Endothelial cell of umbilical vein (primary cell): Measurements from ENCODE around the gene KCTD19.

Experiments
- EZH2 ChIP-seq: IDR thresholded peaks from 2 replicates; pipeline ENCODE4 v1.6.1; 2012; ENCODE audit warnings: borderline replicate concordance, low read depth, mild to moderate bottlenecking, moderate library complexity, low read length, inconsistent platforms; ENCODE audit not compliant: severe bottlenecking
- POLR2A ChIP-seq: IDR thresholded peaks from 2 replicates; pipeline ENCODE4 v1.6.1; 2012; ENCODE audit warnings: low read depth, mild to moderate bottlenecking, control low read depth, low read length
- TF ChIP-seq, protein P1 (sequence below), 2 donors: IDR thresholded peaks; 1 replicate in 1 of 2; 2 replicates in 1 of 2; pipeline ENCODE4 v1.5.1; 2011; ENCODE audit warnings: low read length in 2 of 2, mild to moderate bottlenecking in 2 of 2, moderate library complexity in 2 of 2, control low read depth in 1 of 2, inconsistent platforms in 1 of 2, low read depth in 1 of 2; ENCODE audit not compliant: insufficient read depth in 1 of 2; ENCODE audit errors: extremely low read depth in 1 of 2
- TF ChIP-seq, protein P2 (sequence below): IDR thresholded peaks from 2 replicates; pipeline ENCODE4 v1.6.1; 2011; ENCODE audit not compliant: insufficient read depth, insufficient read length

DNA sequence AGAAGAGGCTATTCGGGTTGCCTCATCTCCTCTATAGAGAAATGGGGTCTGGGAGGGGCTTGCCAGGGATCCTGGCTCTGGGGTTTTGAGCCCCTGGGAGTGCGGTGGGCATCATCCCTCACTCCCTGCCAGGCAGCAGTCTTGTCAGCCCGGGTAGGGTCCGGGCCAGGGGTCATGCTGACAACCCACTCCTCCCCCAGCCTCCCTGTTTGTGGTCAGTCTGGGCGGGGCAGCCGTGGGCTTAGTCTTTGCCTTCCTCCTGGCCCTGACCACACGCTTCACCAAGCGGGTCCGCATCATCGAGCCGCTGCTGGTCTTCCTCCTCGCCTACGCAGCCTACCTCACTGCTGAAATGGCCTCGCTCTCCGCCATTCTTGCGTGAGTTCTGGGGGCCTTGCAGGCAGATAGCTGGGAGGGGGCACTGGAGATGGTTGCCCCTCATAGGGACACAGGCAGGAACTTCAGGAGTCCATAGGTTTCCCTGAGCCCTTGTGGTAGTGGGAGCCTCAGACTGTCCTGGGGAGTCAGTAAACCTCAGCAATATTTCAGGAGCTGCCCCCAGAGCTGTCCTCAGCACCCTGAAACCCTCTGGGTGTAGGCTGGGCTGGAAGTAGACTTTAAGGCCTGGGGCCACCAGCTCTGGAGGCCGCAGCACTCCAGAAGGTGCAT, 70.9 kb downstream of the KCTD19 start:
- TF ChIP-seq EZH2 = no peak
- TF ChIP-seq, protein P1, sequence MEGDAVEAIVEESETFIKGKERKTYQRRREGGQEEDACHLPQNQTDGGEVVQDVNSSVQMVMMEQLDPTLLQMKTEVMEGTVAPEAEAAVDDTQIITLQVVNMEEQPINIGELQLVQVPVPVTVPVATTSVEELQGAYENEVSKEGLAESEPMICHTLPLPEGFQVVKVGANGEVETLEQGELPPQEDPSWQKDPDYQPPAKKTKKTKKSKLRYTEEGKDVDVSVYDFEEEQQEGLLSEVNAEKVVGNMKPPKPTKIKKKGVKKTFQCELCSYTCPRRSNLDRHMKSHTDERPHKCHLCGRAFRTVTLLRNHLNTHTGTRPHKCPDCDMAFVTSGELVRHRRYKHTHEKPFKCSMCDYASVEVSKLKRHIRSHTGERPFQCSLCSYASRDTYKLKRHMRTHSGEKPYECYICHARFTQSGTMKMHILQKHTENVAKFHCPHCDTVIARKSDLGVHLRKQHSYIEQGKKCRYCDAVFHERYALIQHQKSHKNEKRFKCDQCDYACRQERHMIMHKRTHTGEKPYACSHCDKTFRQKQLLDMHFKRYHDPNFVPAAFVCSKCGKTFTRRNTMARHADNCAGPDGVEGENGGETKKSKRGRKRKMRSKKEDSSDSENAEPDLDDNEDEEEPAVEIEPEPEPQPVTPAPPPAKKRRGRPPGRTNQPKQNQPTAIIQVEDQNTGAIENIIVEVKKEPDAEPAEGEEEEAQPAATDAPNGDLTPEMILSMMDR (IDR thresholded peaks at IDR 0.05; ENCODE audit: extremely low read depth in 1 of 2, insufficient read depth in 1 of 2, low read depth in 1 of 2, low read length in 2 of 2) = no peak
- no peak for TF ChIP-seq POLR2A
- TF ChIP-seq, protein P2, sequence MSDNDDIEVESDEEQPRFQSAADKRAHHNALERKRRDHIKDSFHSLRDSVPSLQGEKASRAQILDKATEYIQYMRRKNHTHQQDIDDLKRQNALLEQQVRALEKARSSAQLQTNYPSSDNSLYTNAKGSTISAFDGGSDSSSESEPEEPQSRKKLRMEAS = no peak
